ENCODE measurements around the gene GCK. TPM values are rescaled to one million over a fixed set of nuclear protein-coding genes. Genes with fewer than 3 reads are reported as not detected.

Gene GCK
- total RNA-seq, 1 donor from 2014 or later, result 2.7 TPM

DNA sequence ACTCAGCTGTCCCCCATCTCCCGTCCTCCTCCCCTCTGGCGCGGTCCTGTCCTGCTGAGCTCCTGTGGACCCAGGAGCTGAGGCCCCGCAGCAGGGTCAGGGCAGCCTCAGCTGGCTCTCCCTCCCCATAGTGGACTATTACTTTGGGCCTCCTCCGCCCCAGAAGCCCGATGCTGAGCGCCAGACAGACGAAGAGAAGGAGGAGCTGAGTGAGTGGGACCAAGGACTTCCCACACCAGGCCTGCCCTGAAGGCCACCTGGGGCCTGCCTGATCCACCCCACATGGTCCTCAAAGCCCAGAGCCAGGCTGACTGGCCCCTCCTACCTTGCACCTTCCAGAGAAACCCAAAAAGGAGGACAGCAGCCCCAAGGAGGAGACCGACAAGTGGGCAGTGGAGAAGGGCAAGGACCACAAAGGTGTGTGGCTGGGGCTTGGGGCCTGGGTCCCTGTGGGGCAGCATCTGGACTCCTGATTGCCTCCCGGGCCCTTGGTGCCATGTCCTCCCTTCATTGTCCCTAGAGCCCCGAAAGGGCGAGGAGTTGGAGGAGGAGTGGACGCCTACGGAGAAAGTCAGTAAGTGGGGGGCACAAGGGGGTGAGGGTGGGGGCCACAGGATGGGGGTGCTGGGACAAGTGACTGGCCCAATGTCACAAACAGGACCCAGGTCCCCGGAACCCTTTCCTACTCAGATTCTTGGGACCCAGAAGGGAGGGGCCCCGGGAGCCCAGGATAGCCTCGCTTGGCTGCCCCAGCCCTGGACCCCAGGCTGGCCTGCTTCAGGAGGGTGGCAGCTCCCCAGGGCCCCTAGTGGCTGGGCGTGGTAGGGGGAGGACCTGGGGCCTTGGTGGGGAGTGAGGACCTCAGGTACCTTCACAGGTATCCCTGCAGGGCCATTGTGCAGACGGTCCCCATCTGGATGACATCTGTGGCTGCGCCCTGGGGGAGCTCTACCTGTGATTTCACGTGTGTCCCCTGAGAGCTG lies 80.2 kb downstream of the GCK start:
- intact Hi-C loops (cut with DNase I), result no loop called here
- Histone ChIP-seq H3K27me3 (no peaks in the 10 kb centered on the region), H3K4me3 (peak overlapping the region in 1 of 2 donors; percentile 88), H3K9me3 (no peaks in the 10 kb centered on the region), H3K4me1 (peaks cover 36 to 53% of the 10 kb centered on the region in 2 donors), H3K27ac (peak overlapping the region; percentile 99 to 100), H3K36me3 (peaks cover 72 to 82% of the 10 kb centered on the region in 2 donors)
- TF ChIP-seq, protein P1, sequence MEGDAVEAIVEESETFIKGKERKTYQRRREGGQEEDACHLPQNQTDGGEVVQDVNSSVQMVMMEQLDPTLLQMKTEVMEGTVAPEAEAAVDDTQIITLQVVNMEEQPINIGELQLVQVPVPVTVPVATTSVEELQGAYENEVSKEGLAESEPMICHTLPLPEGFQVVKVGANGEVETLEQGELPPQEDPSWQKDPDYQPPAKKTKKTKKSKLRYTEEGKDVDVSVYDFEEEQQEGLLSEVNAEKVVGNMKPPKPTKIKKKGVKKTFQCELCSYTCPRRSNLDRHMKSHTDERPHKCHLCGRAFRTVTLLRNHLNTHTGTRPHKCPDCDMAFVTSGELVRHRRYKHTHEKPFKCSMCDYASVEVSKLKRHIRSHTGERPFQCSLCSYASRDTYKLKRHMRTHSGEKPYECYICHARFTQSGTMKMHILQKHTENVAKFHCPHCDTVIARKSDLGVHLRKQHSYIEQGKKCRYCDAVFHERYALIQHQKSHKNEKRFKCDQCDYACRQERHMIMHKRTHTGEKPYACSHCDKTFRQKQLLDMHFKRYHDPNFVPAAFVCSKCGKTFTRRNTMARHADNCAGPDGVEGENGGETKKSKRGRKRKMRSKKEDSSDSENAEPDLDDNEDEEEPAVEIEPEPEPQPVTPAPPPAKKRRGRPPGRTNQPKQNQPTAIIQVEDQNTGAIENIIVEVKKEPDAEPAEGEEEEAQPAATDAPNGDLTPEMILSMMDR (IDR thresholded peaks at IDR 0.05), result peak in 1 of 3 experiments; percentile 10
- no peak for DNase-seq (ENCODE audit: low spot score in 2 of 2)

- H3K27me3 ChIP-seq, result no peaks in the 10 kb centered on the region
- DNase-seq (ENCODE audit: low spot score in 2 of 2), result no peak
- peak overlapping the region; percentile 99 to 100 for H3K27ac ChIP-seq
- TF ChIP-seq, protein P1 (IDR thresholded peaks at IDR 0.05), result no peak
- intact Hi-C loops (cut with DNase I), result no loop called here
- peaks cover 43 to 57% of the 10 kb centered on the region in 2 donors for H3K4me1 ChIP-seq
- no peaks in the 10 kb centered on the region for H3K9me3 ChIP-seq
- H3K4me3 ChIP-seq, result peak overlapping the region; percentile 63 to 88
- peaks cover 64 to 73% of the 10 kb centered on the region in 2 donors for H3K36me3 ChIP-seq
These were observed 81.1 kb downstream of the GCK start for GRCh38 chr7:44107961-44108767.

GRCh38 chr7:44107116-44107960 lies 81.9 kb downstream of the GCK start:
- H3K27me3 ChIP-seq, result no peaks in the 10 kb centered on the region
- H3K27ac ChIP-seq, result peak overlapping the region; percentile 99 to 100
- no peak for DNase-seq (ENCODE audit: low spot score in 2 of 2)
- H3K36me3 ChIP-seq, result peaks cover 56 to 64% of the 10 kb centered on the region in 2 donors
- H3K4me3 ChIP-seq, result peak overlapping the region; percentile 63 to 88
- TF ChIP-seq, protein P1 (IDR thresholded peaks at IDR 0.05), result peak in 1 of 3 experiments; percentile 5
- intact Hi-C loops (cut with DNase I), result no loop called here
- H3K4me1 ChIP-seq, result peaks cover 49 to 62% of the 10 kb centered on the region in 2 donors
- H3K9me3 ChIP-seq, result no peaks in the 10 kb centered on the region

DNA sequence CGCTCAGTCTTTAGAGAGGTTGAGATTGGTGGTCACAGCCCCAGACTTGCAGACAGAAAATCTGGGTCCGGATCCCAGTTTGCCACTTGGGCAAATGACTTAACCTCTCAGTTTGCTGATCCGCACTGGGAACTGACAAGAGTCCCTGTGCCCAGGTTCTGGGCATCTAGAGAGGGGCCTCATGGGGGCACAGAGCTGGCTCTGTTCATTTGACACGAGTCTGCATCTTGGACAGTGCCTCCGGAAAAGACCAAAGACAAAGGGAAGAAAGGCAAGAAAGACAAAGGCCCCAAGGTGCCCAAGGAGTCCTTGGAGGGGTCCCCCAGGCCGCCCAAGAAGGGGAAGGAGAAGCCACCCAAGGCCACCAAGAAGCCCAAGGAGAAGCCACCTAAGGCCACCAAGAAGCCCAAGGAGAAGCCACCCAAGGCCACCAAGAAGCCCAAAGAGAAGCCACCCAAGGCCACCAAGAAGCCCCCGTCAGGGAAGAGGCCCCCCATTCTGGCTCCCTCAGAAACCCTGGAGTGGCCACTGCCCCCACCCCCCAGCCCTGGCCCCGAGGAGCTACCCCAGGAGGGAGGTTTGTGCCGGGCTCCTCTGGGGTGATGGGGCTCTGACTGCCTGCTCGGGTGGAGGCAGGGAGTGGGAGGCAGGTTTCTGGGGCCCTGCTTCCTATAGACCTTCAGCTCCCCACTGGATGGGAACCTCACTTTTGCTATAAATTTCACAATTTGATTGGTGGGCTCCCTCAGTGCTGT lies 82.8 kb downstream of the GCK start:
- H3K36me3 ChIP-seq, result peaks cover 48 to 56% of the 10 kb centered on the region in 2 donors
- H3K9me3 ChIP-seq, result no peaks in the 10 kb centered on the region
- intact Hi-C loops (cut with DNase I), result no loop called here
- H3K4me3 ChIP-seq, result peak overlapping the region; percentile 63 to 88
- TF ChIP-seq, protein P1 (IDR thresholded peaks at IDR 0.05), result no peak
- peak overlapping the region; percentile 99 to 100 for H3K27ac ChIP-seq
- peaks cover 55 to 68% of the 10 kb centered on the region in 2 donors for H3K4me1 ChIP-seq
- H3K27me3 ChIP-seq, result no peaks in the 10 kb centered on the region
- no peak for DNase-seq (ENCODE audit: low spot score in 2 of 2)
